Left colon (tissue), 2 donors: ENCODE measurements around the gene CHAD. TPM values are rescaled to one million over a fixed set of nuclear protein-coding genes. Genes with fewer than 3 reads are reported as not detected.

Source experiments
- ATAC-seq: fragments of 200-7000 bp; cut with Tn5 transposase; one replicate; pipeline ENCODE4 v1.9.1; 2020; ENCODE audit warnings: mild to moderate bottlenecking, moderate library complexity
- DNase-seq, 2 donors: peaks; one replicate each; pipeline ENCODE4 v3.0.0-alpha.2; 2020
- intact Hi-C, 2 donors: fragments of 100-400 bp; cut with DNase I in 1 of 2; cut with micrococcal nuclease in 1 of 2; formaldehyde crosslinking; loops; one replicate each; pipeline versions ENCODE4 v1.11.2 to v1.14.0; 2022; cut with DNase I, micrococcal nuclease
- total RNA-seq, 2 donors: library from RNA; stranded (reverse); fragmentation: NEBNext Ultra II Directional; extraction: Animal tissue kit (Norgen Biotek cat#: 25700); gene quantifications; one replicate each; pipeline ENCODE4 v1.2.1, GENCODE V29; 2021
- donor health status: DM: no; HTN: no; CAD: no.
- donor health status: DM: yes; HTN: yes; CAD: no.

Gene CHAD
- total RNA-seq, 2 donors from 2014 or later = 4.5 to 7.1 TPM

DNA sequence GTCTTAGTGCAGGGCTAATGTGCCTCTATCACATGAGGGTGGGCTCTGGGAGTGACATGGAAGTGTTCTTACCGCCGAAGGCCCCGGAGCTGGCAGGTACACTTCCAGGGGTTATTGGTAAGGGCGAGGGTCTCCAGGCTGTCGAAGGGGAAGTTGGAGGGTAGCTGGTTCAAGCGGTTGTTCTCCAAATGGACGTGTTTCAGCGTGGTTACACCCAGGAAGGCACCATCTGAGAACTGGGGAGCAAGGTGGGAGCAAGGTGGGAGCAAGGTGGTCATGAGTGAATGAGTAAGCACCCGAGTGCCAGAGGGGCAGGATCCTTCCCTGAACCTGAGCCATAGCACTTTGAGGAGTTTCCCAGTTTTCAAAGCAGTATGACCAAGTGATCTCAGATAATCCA is 3.0 kb downstream of the CHAD start:
- intact Hi-C loops = no loop called here
- no peak for ATAC-seq
- DNase-seq = no peak

DNA sequence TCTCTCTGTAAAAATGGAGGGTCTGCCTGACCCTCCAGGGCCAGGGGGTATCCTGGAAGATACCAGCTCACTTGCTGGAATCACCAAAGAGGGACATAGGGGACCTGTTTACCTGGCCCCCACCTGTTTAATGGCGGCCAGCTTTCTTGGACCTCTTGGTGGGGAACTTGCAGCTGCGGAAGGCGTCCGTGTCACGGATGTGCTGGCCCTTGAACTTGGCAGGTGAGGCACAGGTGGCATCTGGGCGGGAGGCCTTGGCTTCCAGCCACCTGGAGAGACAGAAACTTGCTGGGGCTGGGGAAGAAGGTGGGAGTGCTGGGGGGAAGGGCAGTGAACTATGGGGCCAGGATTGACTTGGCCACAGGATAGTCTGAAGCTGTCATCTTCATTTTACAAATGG is 3.5 kb downstream of the CHAD start:
- intact Hi-C loops = no loop called here
- ATAC-seq = no peak
- DNase-seq = no peak

DNA sequence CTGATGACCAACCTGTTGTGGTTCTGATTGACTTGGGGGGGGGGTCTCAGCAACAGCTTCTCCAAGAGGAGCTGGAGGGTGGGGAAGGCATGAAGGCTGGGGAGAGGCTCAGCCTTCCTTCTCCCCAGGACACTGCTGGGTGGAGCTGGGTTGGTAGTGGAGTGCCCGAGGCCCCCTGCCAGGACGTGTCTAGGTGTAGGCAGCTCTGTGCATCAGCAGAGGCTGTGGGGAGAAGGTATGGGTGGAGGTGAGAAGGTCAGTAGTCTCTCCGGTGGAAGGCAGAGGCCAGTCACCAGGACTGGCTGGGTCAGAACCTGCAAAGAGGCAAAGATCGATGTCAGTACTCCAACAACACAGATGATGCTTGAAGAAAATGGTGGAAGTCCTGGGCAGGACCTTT is 3.9 kb downstream of the CHAD start:
- intact Hi-C loops = no loop called here
- ATAC-seq = no peak
- DNase-seq = peak in 1 of 2 donors; percentile 2

DNA sequence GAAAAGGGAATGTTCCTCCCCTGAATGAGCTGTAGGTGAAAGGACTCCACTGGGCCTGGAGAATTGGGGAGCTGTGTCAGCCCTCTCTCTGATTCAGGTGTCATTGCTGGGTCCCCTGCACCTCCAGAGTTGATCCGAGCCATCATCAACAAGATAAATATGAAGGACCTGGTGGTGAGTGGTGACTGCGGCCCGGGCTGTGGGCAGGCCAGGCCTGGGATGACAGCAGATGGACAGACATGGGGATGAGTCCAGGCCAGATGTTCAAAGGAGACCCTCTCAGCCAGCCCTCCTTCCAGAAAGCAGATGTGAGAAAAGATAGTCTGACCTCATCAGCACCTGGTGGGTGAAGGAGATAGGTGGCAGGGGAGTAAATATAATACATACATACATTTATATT is 4.6 kb downstream of the CHAD start:
- DNase-seq = no peak
- intact Hi-C loops = no loop called here

DNA sequence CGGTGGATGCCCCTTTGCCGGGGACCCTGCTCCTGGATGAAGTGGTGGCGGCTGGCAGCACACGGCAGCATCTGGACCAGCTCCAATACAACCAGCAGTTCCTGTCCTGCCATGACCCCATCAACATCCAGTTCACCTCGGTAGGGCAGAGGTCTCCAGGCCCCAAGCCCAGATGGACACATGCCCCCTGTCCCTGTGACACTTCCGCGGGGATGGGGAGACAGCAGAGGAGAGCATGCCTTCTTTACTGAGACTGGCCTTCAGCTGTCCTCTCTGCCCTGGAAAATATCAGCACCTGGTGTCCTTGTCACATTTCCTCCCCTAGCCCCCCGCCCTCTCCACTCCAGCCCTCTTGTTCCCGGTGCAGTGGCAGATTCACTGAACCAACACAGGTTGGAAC is 6.2 kb downstream of the CHAD start:
- intact Hi-C loops = no loop called here
- DNase-seq = no peak

More for the DNA sequence above, 4.6 kb downstream of the CHAD start:
- ATAC-seq = no peak

DNA sequence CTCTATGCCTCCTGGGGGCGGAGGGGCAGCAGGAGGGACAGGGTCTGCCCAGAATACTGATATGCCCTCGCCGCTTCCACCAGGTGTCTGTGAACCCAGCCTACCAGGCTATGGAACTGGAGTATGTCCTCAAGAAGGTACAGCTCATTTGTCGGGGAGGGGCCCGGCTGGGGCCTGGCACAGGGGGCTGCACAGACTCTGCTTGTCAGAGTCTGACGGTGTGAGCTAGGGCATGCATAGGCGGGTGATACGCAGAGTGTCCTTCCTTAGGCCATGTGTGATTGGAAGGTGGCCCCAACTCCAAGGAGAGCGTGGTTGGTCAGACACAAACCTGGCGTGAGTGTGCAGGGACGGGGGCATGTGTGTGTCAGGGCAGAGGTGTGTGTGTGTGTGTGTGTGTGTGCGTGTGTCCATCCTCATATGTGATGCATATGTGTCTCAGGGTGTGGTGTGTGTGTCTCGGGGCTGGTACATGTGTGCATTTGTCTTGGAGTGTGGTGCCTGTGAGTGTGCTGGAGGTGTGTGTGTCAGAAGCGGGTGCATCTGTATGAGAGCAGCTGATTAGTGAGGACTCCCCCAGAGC is 7.0 kb downstream of the CHAD start:
- no peak for ATAC-seq
- peak; percentile 2 to 22 for DNase-seq
- intact Hi-C loops = no loop called here

More for the DNA sequence above, 6.2 kb downstream of the CHAD start:
- no peak for ATAC-seq

DNA sequence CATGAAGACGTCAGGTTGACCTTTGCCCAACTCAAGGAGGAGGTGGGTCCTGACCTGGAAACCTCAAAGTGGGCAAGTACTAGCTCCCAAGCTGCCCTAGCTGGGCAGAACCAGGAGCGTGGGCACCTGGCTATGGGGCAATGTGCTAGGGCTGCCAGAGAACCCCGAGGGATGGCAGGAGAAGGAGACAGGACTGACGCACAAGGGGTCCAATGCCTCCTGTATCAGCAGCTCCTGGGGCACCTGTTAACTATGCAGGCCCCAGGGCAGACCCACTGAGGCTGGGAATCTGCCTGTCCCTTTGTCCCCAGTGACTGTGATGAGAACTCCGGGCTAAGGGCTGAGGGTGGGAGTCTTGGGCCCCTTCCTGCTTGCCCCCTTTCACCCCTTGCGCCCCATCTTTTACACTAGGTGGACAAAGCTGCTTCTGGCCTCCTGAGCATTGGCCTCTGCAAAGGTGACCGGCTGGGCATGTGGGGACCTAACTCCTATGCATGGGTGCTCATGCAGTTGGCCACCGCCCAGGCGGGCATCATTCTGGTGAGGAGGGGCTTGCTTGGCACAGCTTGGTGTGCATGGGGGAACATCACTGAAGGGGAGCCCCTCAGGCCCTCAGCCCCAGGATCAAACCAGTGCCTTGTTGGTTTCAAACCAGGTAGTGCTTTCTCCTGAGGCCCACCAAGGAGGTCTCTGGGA is 7.7 kb downstream of the CHAD start:
- intact Hi-C loops = no loop called here
- peak in 1 of 2 donors; percentile 29 for DNase-seq
- no peak for ATAC-seq

DNA sequence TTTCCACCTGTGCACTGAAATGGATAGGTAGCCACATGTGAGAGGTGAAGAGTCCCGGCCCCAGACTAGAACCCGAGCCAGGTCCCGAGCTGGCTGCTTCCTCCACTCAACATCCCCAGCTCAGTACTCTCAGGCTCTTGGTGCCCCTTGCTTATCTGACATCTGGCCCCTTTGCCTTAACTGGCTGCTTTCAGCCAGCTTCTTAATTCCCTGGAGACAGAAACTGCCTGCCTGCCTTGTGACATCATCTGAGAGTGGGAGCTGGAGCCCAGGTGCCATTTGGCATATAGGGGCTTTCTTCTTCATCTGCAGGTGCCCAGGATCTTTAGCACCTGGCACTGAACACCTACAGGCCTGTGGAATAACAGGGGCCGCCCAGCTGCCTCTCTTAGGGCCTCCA is 8.9 kb downstream of the CHAD start:
- DNase-seq (no peak), ATAC-seq (no peak)
- intact Hi-C loops = no loop called here

DNA sequence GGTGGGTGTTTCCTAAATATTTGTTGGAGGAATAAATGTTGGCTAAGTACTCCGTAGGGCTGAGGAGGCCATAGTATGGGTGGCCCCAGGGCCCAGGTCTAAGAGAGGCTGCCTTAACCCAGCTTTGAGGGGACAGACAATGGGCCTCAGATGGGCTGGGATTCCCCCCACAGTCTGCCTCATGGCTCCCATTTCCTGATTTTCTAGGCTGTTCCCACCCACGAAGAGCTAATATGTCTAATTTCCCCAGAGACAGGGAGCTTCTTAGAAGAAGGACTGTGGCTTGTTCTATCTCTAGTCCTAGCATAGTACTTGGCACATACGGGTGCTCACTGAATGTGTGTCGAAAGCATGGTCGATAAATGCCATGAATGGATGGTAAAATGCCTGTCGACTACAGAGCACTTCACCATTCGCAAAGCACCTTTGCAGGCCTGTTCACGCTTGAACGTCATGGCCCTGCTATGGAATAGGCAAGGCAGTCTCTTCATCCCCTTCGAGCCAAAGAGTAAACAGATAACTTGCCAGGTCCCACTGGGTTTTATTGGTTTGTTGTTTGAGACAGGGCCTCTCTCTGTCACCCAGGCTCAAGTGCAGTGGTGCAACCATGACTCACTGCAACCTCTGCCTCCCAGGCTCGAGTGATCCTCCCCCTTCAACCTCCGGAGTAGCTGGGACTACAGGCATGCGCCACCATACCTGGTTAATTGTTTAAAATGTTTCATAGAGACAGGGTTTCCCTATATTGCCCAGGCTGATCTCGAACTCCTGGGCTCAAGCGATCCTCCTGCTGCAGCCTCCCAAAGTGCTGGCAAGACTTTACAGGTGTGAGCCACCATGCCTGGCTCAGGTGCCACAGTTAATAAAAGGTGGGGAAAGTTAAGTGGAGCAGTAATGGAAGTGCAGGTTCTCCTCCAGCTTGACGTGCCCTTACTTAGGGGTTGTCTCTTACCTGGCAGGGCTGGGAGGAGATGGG is 9.7 kb downstream of the CHAD start:
- DNase-seq (peak; percentile 7 to 55), ATAC-seq (peak; percentile 58)
- intact Hi-C loops = no loop called here

DNA sequence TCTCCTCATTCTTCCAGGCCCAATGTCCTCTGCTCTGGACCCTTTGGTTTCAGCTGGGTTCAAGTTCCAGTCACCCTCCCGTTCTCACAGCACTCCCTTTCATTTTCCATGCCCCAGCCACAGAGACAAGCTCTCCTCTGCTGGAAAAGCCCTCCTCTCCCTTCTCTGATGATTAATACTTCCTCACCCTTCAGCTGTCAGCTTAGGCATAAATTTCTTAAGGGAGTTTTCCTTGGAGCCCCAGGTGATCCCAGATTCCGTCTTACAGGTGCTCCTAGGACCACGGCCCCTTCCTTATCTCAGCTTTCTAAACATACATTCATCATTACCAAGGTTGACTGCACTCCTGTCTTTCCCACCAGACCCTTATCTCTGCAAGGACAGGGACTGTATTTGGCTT is 10.4 kb downstream of the CHAD start:
- ATAC-seq (no peak), DNase-seq (no peak)
- intact Hi-C loops = no loop called here

DNA sequence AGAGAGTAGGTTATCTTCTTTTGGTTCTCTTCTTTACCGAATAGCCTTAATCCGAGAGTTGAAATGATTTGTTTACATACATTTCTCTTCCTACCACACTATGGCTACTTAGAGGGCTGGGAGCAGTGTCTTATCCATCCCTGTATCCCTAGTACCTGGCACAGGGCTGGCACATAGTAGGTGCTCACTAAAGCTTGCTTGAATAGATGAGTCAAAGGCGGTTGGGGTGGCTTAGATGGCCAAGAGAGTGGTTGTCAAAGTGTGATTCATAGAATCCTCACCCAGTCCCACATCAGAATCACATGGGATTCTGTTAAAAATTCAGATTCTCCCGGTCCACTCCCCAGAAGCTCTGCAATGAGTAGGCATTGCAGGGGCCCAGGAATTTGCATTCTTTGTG is 11.1 kb downstream of the CHAD start:
- intact Hi-C loops = no loop called here
- ATAC-seq (no peak), DNase-seq (no peak)

DNA sequence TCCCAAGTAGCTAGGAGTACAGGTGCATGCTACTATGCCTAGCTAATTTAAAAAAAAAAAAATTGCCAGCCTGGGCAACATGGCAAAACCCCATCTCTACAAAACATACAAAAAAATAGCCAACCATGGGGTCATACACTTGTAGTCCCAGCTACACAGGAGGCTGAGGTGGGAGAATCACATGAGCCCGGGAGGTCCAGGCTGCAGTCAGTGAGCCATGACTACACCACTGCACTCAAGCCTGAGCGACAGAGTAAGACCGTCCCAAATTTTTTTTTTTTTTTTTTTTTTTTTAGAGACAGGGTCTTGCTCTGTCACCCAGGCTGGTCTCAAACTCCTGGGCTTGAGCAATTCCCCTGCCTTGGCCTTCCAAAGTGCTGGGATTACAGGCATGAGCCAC is 14.8 kb downstream of the CHAD start:
- DNase-seq (no peak), ATAC-seq (no peak)
- intact Hi-C loops = no loop called here

DNA sequence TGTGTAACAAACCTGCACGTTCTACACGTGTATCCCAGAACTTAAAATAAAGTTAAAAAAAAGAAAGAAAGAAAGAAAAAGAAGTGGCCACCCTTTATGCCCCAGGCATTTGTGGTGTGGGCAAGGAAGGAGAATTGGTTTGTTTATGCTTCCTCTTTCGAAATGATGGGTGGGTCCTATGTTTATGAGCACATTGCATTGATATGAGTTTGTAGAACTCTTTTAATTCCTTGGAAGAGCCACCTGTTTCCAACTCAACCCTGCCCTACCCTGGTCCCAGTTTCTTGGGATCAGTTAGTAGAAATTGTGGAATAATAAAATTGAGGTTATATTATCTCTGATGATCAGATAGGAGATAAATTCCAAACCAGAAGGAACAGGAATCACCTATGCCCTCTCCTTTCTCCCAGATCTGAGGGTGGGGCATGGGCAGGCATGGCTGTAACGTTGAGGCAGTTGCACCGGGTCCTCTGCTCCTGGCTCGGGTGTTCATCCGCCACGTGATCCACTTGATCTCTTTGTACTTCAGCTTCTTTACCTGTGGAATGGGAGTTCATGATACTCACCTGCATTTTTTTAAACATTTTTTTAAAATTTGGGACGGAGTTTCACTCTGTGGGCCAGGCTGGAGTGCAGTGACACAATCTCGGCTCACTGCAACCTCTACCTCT is 15.9 kb downstream of the CHAD start:
- intact Hi-C loops = no loop called here
- ATAC-seq = peak; percentile 84
- DNase-seq = peak; percentile 71 to 85

DNA sequence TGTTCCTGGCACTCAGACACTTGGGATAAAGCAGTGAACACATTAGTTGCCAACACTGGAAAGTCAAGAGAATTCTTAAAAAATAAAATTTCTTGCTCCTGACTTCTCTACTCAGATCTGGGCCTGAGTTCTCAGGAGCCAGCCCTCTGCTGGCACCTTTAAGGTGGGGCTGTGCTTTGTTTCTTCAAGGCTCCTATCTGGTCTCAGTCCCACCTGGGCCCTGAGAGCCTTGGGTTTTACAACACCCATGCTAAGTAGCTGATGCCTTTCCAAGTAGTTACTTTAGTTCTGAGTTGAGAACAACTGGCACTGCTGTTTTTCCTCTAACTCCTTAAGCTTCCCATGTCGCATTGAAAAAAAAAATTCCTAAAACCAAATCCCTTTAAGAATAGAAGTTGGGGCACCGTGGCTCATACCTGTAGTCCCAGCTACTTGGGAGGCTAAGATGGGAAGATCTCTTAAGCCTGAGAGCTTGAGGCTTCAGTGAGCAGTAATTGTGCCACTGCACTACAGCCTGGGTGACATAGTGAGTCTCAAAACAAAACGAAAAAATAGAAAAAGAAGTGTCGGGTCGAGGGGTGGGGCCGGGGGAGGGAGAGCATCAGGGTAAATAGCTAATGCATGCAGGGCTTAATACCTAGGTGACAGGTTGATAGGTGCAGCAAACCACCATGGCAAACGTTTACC is 16.6 kb downstream of the CHAD start:
- intact Hi-C loops = no loop called here
- DNase-seq (no peak), ATAC-seq (peak; percentile 6)

DNA sequence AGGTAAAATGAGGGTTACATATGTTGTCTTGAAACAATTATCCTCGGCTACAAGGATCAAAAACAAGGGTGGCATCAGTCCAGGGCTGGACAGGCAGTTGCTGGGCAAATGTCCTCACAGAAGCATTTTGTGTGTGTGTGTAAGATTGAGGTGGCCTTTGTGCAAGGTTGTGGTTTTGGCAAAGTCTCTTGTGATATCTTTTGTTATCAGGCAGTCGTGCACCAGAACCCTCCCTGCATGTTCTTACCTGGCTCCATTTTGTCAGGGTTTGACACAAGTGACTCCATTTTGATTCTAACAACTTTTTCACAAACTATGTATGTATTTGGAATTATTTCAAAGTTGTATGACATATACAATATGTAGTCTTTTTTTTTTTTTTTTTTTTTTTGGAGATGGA is 20.0 kb downstream of the CHAD start:
- intact Hi-C loops = no loop called here

DNA sequence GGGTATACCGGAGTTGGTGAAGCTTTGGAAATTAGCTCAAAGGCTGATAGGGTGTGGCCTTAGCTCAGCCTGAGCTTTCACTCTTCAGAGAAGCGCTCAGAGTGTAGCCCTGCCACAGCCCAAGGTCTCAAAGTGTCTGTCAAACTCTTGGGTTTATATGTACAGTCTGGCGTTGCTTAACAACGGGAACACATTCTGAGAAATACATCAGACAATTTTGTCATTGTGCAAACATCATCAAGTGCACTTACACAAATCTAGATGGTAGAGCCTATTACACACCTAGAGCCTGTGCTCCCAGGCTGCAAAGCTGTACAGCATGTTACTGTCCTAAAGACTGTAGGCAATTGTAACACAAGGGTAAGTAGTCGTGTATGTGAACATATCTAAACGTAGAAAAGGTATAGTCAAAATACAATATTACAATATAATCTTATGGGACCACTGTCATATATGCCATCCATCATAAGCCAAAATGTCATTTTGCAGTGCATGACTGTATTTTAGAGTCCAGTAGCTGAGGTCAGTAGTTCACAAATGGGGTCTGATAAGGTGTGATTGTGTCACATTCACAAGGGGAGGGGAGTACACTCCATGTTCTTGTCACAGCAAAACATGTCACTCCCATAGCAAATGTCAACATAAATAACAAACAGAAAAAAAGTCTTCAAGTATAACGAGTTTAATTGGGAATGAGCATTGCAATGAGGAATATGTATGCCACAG is 20.6 kb downstream of the CHAD start:
- intact Hi-C loops = no loop called here
- peak in 1 of 2 donors; percentile 75 for DNase-seq
- peak; percentile 79 for ATAC-seq

More for the DNA sequence above, 20.0 kb downstream of the CHAD start:
- no peak for ATAC-seq
- DNase-seq = no peak

DNA sequence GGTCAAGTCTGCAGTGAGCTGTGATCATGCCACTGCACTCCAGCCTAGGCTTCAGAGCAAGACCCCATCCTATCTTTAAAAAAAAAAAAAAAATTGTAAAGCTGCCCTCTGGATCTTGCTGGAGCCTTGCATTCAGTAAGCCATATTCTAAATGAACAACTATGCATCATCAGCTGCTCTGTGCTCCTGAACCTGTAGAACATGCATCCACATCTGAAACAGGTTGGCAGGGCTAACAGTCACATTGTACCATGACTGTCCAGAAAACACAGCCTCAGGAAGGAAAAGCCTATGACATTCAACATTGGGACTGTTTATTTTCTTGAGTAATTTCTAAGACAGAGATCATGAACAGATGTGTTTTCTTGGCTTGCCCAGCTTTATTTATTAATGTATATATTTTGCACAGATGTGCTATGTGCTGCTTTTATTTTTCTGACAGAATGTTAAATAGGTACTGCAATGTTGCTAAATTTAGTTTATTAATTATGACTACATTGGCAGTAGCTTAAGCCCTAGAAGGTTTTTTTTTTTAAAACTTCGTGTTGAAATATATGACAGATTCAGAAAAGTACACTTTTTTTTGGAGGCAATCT is 22.9 kb downstream of the CHAD start:
- intact Hi-C loops = no loop called here
- ATAC-seq (no peak), DNase-seq (no peak)
